HEK293T (cell line): ENCODE data around the gene LRBA.

Experiments used
- CTCF ChIA-PET: fragments of 350-600 bp; formaldehyde crosslinking; extraction: SDS; loops from one replicate; lab custom pipeline; 2021; ENCODE audit warnings: antibody characterized with exemption, inconsistent platforms; lab: Yijun Ruan, JAX
- POLR2A ChIA-PET: fragments of 350-600 bp; formaldehyde crosslinking; extraction: SDS; loops from one replicate; lab custom pipeline; 2020; ENCODE audit warnings: antibody characterized with exemption, inconsistent platforms; lab: Yijun Ruan, JAX
- DNase-seq: peaks from one replicate; pipeline ENCODE4 v3.0.0; 2012; ENCODE audit warnings: mixed read lengths; ENCODE audit errors: extremely low spot score
- ARNT ChIP-seq: fragments of 450-650 bp; IDR thresholded peaks from 2 replicates; pipeline ENCODE4 v1.6.1; 2017; ENCODE audit warnings: mild to moderate bottlenecking
- BHLHE40 ChIP-seq: fragments of 450-650 bp; IDR thresholded peaks from 2 replicates; pipeline ENCODE4 v1.6.1; 2016; ENCODE audit warnings: mild to moderate bottlenecking, moderate library complexity, borderline replicate concordance
- CTBP1 ChIP-seq: fragments of 450-650 bp; IDR thresholded peaks from 2 replicates; pipeline ENCODE4 v1.6.1; 2016; ENCODE audit warnings: borderline replicate concordance
- ELF4 ChIP-seq: fragments of 450-650 bp; IDR thresholded peaks from 2 replicates; pipeline ENCODE4 v1.6.1; 2017; ENCODE audit warnings: antibody characterized with exemption
- FOXA1 ChIP-seq: fragments of 450-650 bp; IDR thresholded peaks from 2 replicates; pipeline ENCODE4 v1.6.1; 2016; ENCODE audit warnings: mild to moderate bottlenecking
- FOXK2 ChIP-seq: fragments of 450-650 bp; IDR thresholded peaks from 2 replicates; pipeline ENCODE4 v1.6.1; 2016; ENCODE audit warnings: mild to moderate bottlenecking
- FOXM1 ChIP-seq: fragments of 450-650 bp; IDR thresholded peaks from 2 replicates; pipeline ENCODE4 v1.6.1; 2017; ENCODE audit warnings: mild to moderate bottlenecking, borderline replicate concordance
- HDGF ChIP-seq: fragments of 450-650 bp; IDR thresholded peaks from 2 replicates; pipeline ENCODE4 v1.6.1; 2017; ENCODE audit warnings: antibody characterized with exemption, borderline replicate concordance
- L3MBTL2 ChIP-seq: fragments of 450-650 bp; conservative IDR thresholded peaks from 2 replicates; pipeline ENCODE4 v1.6.1; 2016; ENCODE audit warnings: mild to moderate bottlenecking
- LEF1 ChIP-seq: fragments of 450-650 bp; IDR thresholded peaks from 2 replicates; pipeline ENCODE4 v1.6.1; 2017; ENCODE audit warnings: mild to moderate bottlenecking, borderline replicate concordance
- NFRKB ChIP-seq: fragments of 450-650 bp; IDR thresholded peaks from 2 replicates; pipeline ENCODE4 v1.6.1; 2016; ENCODE audit warnings: mild to moderate bottlenecking, moderate library complexity
- PKNOX1 ChIP-seq: fragments of 450-650 bp; IDR thresholded peaks from 2 replicates; pipeline ENCODE4 v1.6.1; 2016
- SP1 ChIP-seq: fragments of 450-650 bp; IDR thresholded peaks from 2 replicates; pipeline ENCODE4 v1.6.1; 2017
- SUZ12 ChIP-seq: fragments of 450-650 bp; IDR thresholded peaks from 2 replicates; pipeline ENCODE4 v1.6.1; 2016; ENCODE audit warnings: mild to moderate bottlenecking
- TARDBP ChIP-seq: fragments of 450-650 bp; IDR thresholded peaks from 2 replicates; pipeline ENCODE4 v1.6.1; 2016
- ZNF384 ChIP-seq: fragments of 450-650 bp; IDR thresholded peaks from 2 replicates; pipeline ENCODE4 v1.6.1; 2016

LRBA gene

DNA sequence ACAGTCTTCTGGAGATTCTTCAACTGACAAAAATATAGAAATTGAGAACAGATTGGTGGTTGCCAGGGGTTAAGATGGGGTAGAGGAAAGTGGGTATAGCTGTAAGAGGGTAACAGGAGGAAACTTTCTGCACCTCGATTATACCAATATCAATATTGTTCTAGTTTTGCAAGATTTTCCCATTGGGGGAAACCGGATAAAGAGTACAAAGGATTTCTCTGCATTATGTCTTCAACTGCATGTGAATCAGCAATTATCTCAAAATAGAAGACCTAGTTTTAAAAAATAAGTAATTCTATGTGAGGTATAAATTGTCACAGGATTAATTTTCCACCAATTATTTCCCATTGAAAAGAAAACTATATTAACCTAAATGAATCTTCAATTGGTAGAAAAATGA lies 65.7 kb downstream of the LRBA start:
- no peak for DNase-seq
- POLR2A ChIA-PET, result no interaction called here
- CTCF ChIA-PET, result interaction anchor here (0.6 kb wide), 2 partner anchors 630 to 995 kb away, joined by 3 read pairs; no protein-coding TSS in a partner anchor
- no peak for TF ChIP-seq FOXA1
- TF ChIP-seq PKNOX1, result no peak
- TF ChIP-seq NFRKB, result no peak
- no peak for TF ChIP-seq L3MBTL2
- TF ChIP-seq FOXM1, result no peak

- ChIA-PET POLR2A (no interaction called here), CTCF (interaction anchor here (0.6 kb wide), 1 partner anchor 195 kb away, joined by 5 read pairs; no protein-coding TSS in a partner anchor)
- DNase-seq, result no peak
- TF ChIP-seq NFRKB, result no peak
- no peak for TF ChIP-seq HDGF
- no peak for TF ChIP-seq ZNF384
- no peak for TF ChIP-seq FOXA1
- no peak for TF ChIP-seq TARDBP
- TF ChIP-seq LEF1, result no peak
- TF ChIP-seq BHLHE40, result no peak
- no peak for TF ChIP-seq PKNOX1
- no peak for TF ChIP-seq L3MBTL2
- no peak for TF ChIP-seq FOXK2
- TF ChIP-seq SUZ12, result no peak
Observed at GRCh38 chr4:150948710-150949109, 66.4 kb downstream of the LRBA start.

GRCh38 chr4:150948074-150948473 lies 67.0 kb downstream of the LRBA start:
- ChIA-PET CTCF (interaction anchor here (0.6 kb wide), 1 partner anchor 194 kb away, joined by 5 read pairs; no protein-coding TSS in a partner anchor), POLR2A (no interaction called here)
- TF ChIP-seq ARNT (no peak), LEF1 (no peak), CTBP1 (no peak), FOXA1 (no peak), HDGF (no peak), BHLHE40 (no peak), ZNF384 (no peak), PKNOX1 (no peak), NFRKB (no peak), SP1 (no peak), SUZ12 (no peak), ELF4 (no peak), TARDBP (no peak), L3MBTL2 (no peak), FOXK2 (no peak)
- DNase-seq, result no peak

DNA sequence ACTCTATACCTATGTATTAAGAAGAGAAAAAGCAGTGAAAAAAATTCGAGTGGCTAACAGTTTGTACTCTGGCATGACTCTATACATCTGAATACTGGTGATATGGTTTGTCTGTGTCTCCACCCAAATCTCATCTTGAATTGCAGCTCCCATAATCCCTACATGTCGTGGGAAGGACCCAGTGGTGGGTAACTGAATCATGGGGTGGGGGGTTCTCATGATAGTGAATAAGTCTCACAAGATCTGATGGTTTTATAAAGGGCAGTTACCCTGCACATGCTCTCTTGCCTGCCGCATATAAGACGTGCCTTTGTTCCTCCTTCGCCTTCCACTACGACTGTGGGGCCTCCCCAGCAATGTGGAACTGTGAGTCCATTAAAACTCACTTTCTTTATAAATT lies 70.4 kb downstream of the LRBA start:
- ChIA-PET POLR2A (no interaction called here), CTCF (no interaction called here)

DNA sequence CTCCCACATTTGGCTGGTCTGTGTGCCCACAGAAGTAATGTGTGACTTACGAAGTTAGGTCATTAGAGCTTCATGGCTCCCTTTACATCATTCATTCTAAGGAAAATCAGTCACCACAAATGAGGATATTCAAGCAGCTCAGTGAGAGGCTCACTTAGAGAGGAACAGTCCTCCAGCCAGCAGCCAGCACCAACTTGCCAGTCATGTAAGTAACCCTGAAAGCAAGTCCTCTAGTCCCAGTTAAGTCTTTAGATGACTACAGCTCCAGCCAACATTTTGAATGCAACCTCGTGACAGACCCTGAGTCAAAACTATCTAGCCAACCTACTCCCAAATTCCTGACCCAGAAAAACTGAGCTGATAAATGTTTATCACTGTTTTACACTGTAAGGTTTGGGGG lies 71.3 kb downstream of the LRBA start:
- ChIA-PET CTCF (interaction anchor here (0.6 kb wide), 1 partner anchor 56 kb away, joined by 3 read pairs; no protein-coding TSS in a partner anchor), POLR2A (no interaction called here)
- no peak for DNase-seq
- no peak for TF ChIP-seq SP1
- TF ChIP-seq L3MBTL2, result no peak
- no peak for TF ChIP-seq BHLHE40
- TF ChIP-seq ZNF384, result no peak
- TF ChIP-seq FOXA1, result no peak
- TF ChIP-seq LEF1, result no peak
- no peak for TF ChIP-seq NFRKB
- no peak for TF ChIP-seq ELF4
- TF ChIP-seq CTBP1, result no peak
- no peak for TF ChIP-seq TARDBP
- TF ChIP-seq ARNT, result no peak

More for the DNA sequence above, 70.4 kb downstream of the LRBA start:
- TF ChIP-seq SP1, result no peak
- DNase-seq, result no peak

- DNase-seq, result no peak
- ChIA-PET CTCF (interaction anchor here (0.6 kb wide), 1 partner anchor 55 kb away, joined by 3 read pairs; no protein-coding TSS in a partner anchor), POLR2A (no interaction called here)
- TF ChIP-seq NFRKB (no peak), SUZ12 (no peak)
Observed at GRCh38 chr4:150943126-150943525, 72.0 kb downstream of the LRBA start.

DNA sequence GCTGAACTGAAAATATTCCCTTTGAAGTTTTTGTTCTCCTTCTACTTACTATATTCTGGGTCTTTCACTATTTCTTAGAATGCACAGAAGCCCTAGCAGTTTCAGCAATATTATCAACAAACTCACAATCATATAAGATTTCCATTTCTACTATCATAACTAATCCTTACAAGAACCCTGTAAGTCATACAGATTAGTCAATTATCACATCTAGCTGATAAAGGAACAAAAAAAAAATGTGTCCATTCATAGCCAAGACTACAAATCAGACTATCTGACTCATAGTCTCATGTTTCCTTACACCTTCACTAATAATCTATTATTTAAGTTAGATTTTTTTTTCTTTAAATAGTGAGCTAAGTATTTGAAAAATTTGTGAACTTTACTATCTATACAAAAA lies 72.5 kb downstream of the LRBA start:
- CTCF ChIA-PET, result interaction anchor here (0.7 kb wide), 1 partner anchor 363 kb away, joined by 3 read pairs; no protein-coding TSS in a partner anchor
- POLR2A ChIA-PET, result no interaction called here
- no peak for DNase-seq
- no peak for TF ChIP-seq CTBP1
- TF ChIP-seq TARDBP, result no peak
- TF ChIP-seq FOXA1, result no peak
- TF ChIP-seq FOXK2, result no peak
- TF ChIP-seq LEF1, result no peak
- no peak for TF ChIP-seq ARNT
- no peak for TF ChIP-seq SP1
- TF ChIP-seq BHLHE40, result no peak
- TF ChIP-seq PKNOX1, result no peak
- no peak for TF ChIP-seq L3MBTL2
- no peak for TF ChIP-seq ZNF384
- TF ChIP-seq SUZ12, result no peak
- no peak for TF ChIP-seq FOXM1
